Trophoblast cell (in vitro differentiated cells and primary cell): ENCODE results near the gene ADARB2.
A peak's percentile ranks its signal among the peaks of the same experiment; 100 is the strongest.

Experiments
- DNase-seq, 2 donors: peaks; one replicate each; pipeline ENCODE4 v3.0.0-alpha.2; 2016
- H2AFZ ChIP-seq: 2 replicates; pipeline ENCODE4 v1.6.1; 2013; ENCODE audit warnings: low read length, moderate library complexity, mild to moderate bottlenecking; ENCODE audit not compliant: insufficient read depth, poor library complexity
- H2AK5ac ChIP-seq: 2 replicates; pipeline ENCODE4 v1.6.1; 2013; ENCODE audit warnings: mild to moderate bottlenecking, low read length
- H2BK120ac ChIP-seq: 2 replicates; pipeline ENCODE4 v1.6.1; 2013; ENCODE audit warnings: low read length, mild to moderate bottlenecking, moderate library complexity; ENCODE audit not compliant: insufficient read depth, poor library complexity
- H2BK12ac ChIP-seq: 2 replicates; pipeline ENCODE4 v1.6.1; 2013; ENCODE audit warnings: mild to moderate bottlenecking, low read length, moderate library complexity
- H2BK5ac ChIP-seq: 2 replicates; pipeline ENCODE4 v1.6.1; 2013; ENCODE audit warnings: low read length, low read depth, moderate library complexity, mild to moderate bottlenecking; ENCODE audit not compliant: poor library complexity
- H3K14ac ChIP-seq: 2 replicates; pipeline ENCODE4 v1.6.1; 2013; ENCODE audit warnings: mild to moderate bottlenecking, low read length
- H3K18ac ChIP-seq: 2 replicates; pipeline ENCODE4 v1.6.1; 2013; ENCODE audit warnings: mild to moderate bottlenecking, low read length
- H3K23ac ChIP-seq: 2 replicates; pipeline ENCODE4 v1.6.1; 2013; ENCODE audit warnings: low read length
- H3K27ac ChIP-seq: 2 replicates; pipeline ENCODE4 v1.5.1; 2013; ENCODE audit warnings: low read depth, mild to moderate bottlenecking, inconsistent platforms, low read length, moderate library complexity
- H3K27me3 ChIP-seq: 2 replicates; pipeline ENCODE4 v1.6.1; 2013; ENCODE audit warnings: inconsistent platforms, mild to moderate bottlenecking, low read length, moderate library complexity; ENCODE audit not compliant: insufficient read depth
- H3K36me3 ChIP-seq, 2 experiments: 1 replicate in 1 of 2; 2 replicates in 1 of 2; pipeline ENCODE4 v1.6.1; 2013; ENCODE audit warnings: low read length in 2 of 2, mild to moderate bottlenecking in 2 of 2, moderate library complexity in 1 of 2; ENCODE audit not compliant: insufficient read depth in 2 of 2, control insufficient read depth in 1 of 2
- H3K4ac ChIP-seq: 2 replicates; pipeline ENCODE4 v1.6.1; 2013; ENCODE audit warnings: low read depth, mild to moderate bottlenecking, low read length, moderate library complexity
- H3K4me1 ChIP-seq, 2 experiments: 1 replicate in 1 of 2; 2 replicates in 1 of 2; pipeline ENCODE4 v1.6.1; 2013; ENCODE audit warnings: low read length in 2 of 2, mild to moderate bottlenecking in 2 of 2, moderate library complexity in 1 of 2; ENCODE audit not compliant: insufficient read depth in 2 of 2, control insufficient read depth in 1 of 2
- H3K4me2 ChIP-seq: 2 replicates; pipeline ENCODE4 v1.6.1; 2013; ENCODE audit warnings: inconsistent platforms, mild to moderate bottlenecking, low read length, moderate library complexity
- H3K4me3 ChIP-seq: 2 replicates; pipeline ENCODE4 v1.5.1; 2013; ENCODE audit warnings: mild to moderate bottlenecking, low read depth, low read length, inconsistent platforms
- H3K79me1 ChIP-seq: one replicate; pipeline ENCODE4 v1.6.1; 2013; ENCODE audit warnings: low read length
- H3K79me2 ChIP-seq: 2 replicates; pipeline ENCODE4 v1.6.1; 2013; ENCODE audit warnings: low read length, mild to moderate bottlenecking; ENCODE audit not compliant: control insufficient read depth, insufficient read depth, poor library complexity
- H3K9ac ChIP-seq: 2 replicates; pipeline ENCODE4 v1.6.1; 2013; ENCODE audit warnings: mild to moderate bottlenecking, low read length
- H3K9me3 ChIP-seq: 2 replicates; pipeline ENCODE4 v1.6.1; 2013; ENCODE audit warnings: low read depth, mild to moderate bottlenecking, control low read depth, inconsistent platforms, low read length; ENCODE audit not compliant: insufficient read depth
- H4K12ac ChIP-seq: 2 replicates; pipeline ENCODE4 v1.6.1; 2013; ENCODE audit warnings: low read depth, mild to moderate bottlenecking, low read length, moderate library complexity
- H4K8ac ChIP-seq: 2 replicates; pipeline ENCODE4 v1.6.1; 2013; ENCODE audit warnings: low read depth, mild to moderate bottlenecking, low read length, moderate library complexity
- H4K91ac ChIP-seq: one replicate; pipeline ENCODE4 v1.6.1; 2013; ENCODE audit warnings: low read depth, mild to moderate bottlenecking, low read length, moderate library complexity
- WGBS: extraction: QIAGEN DNeasy Blood & Tissue Kit; methylation state at CpG from one replicate; pipeline ENCODE4 v1.1.7; 2013; ENCODE audit warnings: missing lambda C conversion rate; ENCODE audit not compliant: insufficient read length, insufficient coverage; ENCODE audit errors: extremely low coverage; 5-methylcytosine and 5-hydroxymethylcytosine counted together

Gene ADARB2

GRCh38 chr10:1194161-1194560, 543.2 kb downstream of the ADARB2 start:
- no peak overlapping the region for H2BK5ac ChIP-seq

GRCh38 chr10:1193561-1193960, 543.8 kb downstream of the ADARB2 start:
- no peaks in the 10 kb centered on the region for H3K4me1 ChIP-seq
- no peaks in the 10 kb centered on the region for H3K36me3 ChIP-seq
- no peak for DNase-seq
- H3K27me3 ChIP-seq: no peaks in the 10 kb centered on the region
- H3K79me1 ChIP-seq: no peaks in the 10 kb centered on the region
- H3K4me3 ChIP-seq: no peak overlapping the region
- H4K8ac ChIP-seq: no peak overlapping the region
- H4K91ac ChIP-seq: no peak overlapping the region
- no peak overlapping the region for H2AK5ac ChIP-seq
- H3K14ac ChIP-seq: no peak overlapping the region
- H2AFZ ChIP-seq: no peak overlapping the region
- no peak overlapping the region for H2BK120ac ChIP-seq
- no CpG with 5 or more reads among the region's 4 CpGs for WGBS
- no peak overlapping the region for H4K12ac ChIP-seq
- H3K9me3 ChIP-seq: no peaks in the 10 kb centered on the region
- H3K18ac ChIP-seq: no peak overlapping the region
- H3K79me2 ChIP-seq: no peaks in the 10 kb centered on the region
- no peak overlapping the region for H3K23ac ChIP-seq
- H3K27ac ChIP-seq: no peak overlapping the region
- no peak overlapping the region for H3K9ac ChIP-seq
- no peak overlapping the region for H3K4ac ChIP-seq
- H2BK5ac ChIP-seq: no peak overlapping the region
- H3K4me2 ChIP-seq: no peak overlapping the region
- no peak overlapping the region for H2BK12ac ChIP-seq

More at GRCh38 chr10:1194161-1194560, 543.2 kb downstream of the ADARB2 start:
- H3K79me1 ChIP-seq: no peaks in the 10 kb centered on the region
- H2AFZ ChIP-seq: no peak overlapping the region
- H2BK12ac ChIP-seq: no peak overlapping the region
- no peak overlapping the region for H3K18ac ChIP-seq
- no peak overlapping the region for H3K9ac ChIP-seq
- H3K4me3 ChIP-seq: no peak overlapping the region
- no peak overlapping the region for H2BK120ac ChIP-seq
- H4K8ac ChIP-seq: no peak overlapping the region
- H2AK5ac ChIP-seq: no peak overlapping the region
- H3K27ac ChIP-seq: no peak overlapping the region
- H4K91ac ChIP-seq: no peak overlapping the region
- no peaks in the 10 kb centered on the region for H3K27me3 ChIP-seq
- DNase-seq: no peak
- H3K4ac ChIP-seq: no peak overlapping the region
- WGBS: no CpG with 5 or more reads among the region's 7 CpGs
- H3K36me3 ChIP-seq: no peaks in the 10 kb centered on the region
- no peak overlapping the region for H3K4me2 ChIP-seq
- H3K4me1 ChIP-seq: no peaks in the 10 kb centered on the region
- H3K14ac ChIP-seq: no peak overlapping the region
- no peaks in the 10 kb centered on the region for H3K9me3 ChIP-seq
- H4K12ac ChIP-seq: peak overlapping the region; percentile 36
- H3K79me2 ChIP-seq: no peaks in the 10 kb centered on the region
- H3K23ac ChIP-seq: no peak overlapping the region

GRCh38 chr10:1191752-1192151, 545.6 kb downstream of the ADARB2 start:
- no peak overlapping the region for H4K8ac ChIP-seq
- no peak overlapping the region for H3K18ac ChIP-seq
- H3K4me3 ChIP-seq: no peak overlapping the region
- H3K14ac ChIP-seq: no peak overlapping the region
- no peak overlapping the region for H4K91ac ChIP-seq
- H3K79me1 ChIP-seq: no peaks in the 10 kb centered on the region
- no peak overlapping the region for H3K4me2 ChIP-seq
- WGBS: no CpG with 5 or more reads among the region's 7 CpGs
- no peak overlapping the region for H3K23ac ChIP-seq
- H2AFZ ChIP-seq: no peak overlapping the region
- no peaks in the 10 kb centered on the region for H3K4me1 ChIP-seq
- no peaks in the 10 kb centered on the region for H3K27me3 ChIP-seq
- no peak overlapping the region for H3K4ac ChIP-seq
- H3K36me3 ChIP-seq: no peaks in the 10 kb centered on the region
- no peak overlapping the region for H2BK120ac ChIP-seq
- no peak overlapping the region for H2AK5ac ChIP-seq
- H4K12ac ChIP-seq: no peak overlapping the region
- H3K9ac ChIP-seq: no peak overlapping the region
- no peaks in the 10 kb centered on the region for H3K79me2 ChIP-seq
- no peak for DNase-seq
- peaks cover 2% of the 10 kb centered on the region for H3K9me3 ChIP-seq
- no peak overlapping the region for H2BK5ac ChIP-seq
- H3K27ac ChIP-seq: no peak overlapping the region
- no peak overlapping the region for H2BK12ac ChIP-seq

- Histone ChIP-seq H3K4me2 (no peak overlapping the region), H3K4ac (no peak overlapping the region), H3K9ac (no peak overlapping the region), H3K14ac (no peak overlapping the region), H3K18ac (no peak overlapping the region), H4K91ac (no peak overlapping the region), H4K12ac (no peak overlapping the region), H3K23ac (no peak overlapping the region), H2AFZ (no peak overlapping the region), H2AK5ac (no peak overlapping the region), H3K79me2 (no peaks in the 10 kb centered on the region), H3K4me3 (no peak overlapping the region), H2BK120ac (no peak overlapping the region), H3K79me1 (no peaks in the 10 kb centered on the region), H3K27me3 (no peaks in the 10 kb centered on the region), H3K27ac (no peak overlapping the region), H2BK5ac (no peak overlapping the region), H3K4me1 (no peaks in the 10 kb centered on the region), H3K9me3 (peaks cover 4% of the 10 kb centered on the region), H4K8ac (no peak overlapping the region), H3K36me3 (no peaks in the 10 kb centered on the region), H2BK12ac (no peak overlapping the region)
- no CpG with 5 or more reads among the region's 22 CpGs for WGBS
- DNase-seq: no peak
Measured at GRCh38 chr10:1190791-1191490, 546.4 kb downstream of the ADARB2 start.
